Measurements from ENCODE around the gene ARHGEF4.

- TF ChIP-seq, protein P1, sequence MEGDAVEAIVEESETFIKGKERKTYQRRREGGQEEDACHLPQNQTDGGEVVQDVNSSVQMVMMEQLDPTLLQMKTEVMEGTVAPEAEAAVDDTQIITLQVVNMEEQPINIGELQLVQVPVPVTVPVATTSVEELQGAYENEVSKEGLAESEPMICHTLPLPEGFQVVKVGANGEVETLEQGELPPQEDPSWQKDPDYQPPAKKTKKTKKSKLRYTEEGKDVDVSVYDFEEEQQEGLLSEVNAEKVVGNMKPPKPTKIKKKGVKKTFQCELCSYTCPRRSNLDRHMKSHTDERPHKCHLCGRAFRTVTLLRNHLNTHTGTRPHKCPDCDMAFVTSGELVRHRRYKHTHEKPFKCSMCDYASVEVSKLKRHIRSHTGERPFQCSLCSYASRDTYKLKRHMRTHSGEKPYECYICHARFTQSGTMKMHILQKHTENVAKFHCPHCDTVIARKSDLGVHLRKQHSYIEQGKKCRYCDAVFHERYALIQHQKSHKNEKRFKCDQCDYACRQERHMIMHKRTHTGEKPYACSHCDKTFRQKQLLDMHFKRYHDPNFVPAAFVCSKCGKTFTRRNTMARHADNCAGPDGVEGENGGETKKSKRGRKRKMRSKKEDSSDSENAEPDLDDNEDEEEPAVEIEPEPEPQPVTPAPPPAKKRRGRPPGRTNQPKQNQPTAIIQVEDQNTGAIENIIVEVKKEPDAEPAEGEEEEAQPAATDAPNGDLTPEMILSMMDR (IDR thresholded peaks at IDR 0.05): no peak
- no peak for TF ChIP-seq SIN3A (IDR thresholded peaks at IDR 0.05; ENCODE audit: borderline replicate concordance, insufficient read depth, low read depth, low read length)
Observed at GRCh38 chr2:130820279-130820861, 16.3 kb upstream of the ARHGEF4 start.
